OCI-LY7 (cell line): ENCODE results near the gene PCBP3.

ENCODE experiments used
- EZH2phosphoT487 ChIP-seq: fragments of 200-600 bp; sonication (generic); IDR thresholded peaks from 2 replicates; pipeline ENCODE4 v1.6.1; 2018; ENCODE audit warnings: low read depth, borderline replicate concordance, mild to moderate bottlenecking, mixed run types, antibody characterized with exemption, low read length, moderate library complexity, mixed read lengths
- TF ChIP-seq, protein P1 (sequence below): fragments of 200-600 bp; sonication (generic); conservative IDR thresholded peaks from 2 replicates; pipeline ENCODE4 v1.5.1; 2014; ENCODE audit warnings: mild to moderate bottlenecking, antibody characterized with exemption, low read length, moderate library complexity, mixed read lengths

DNA sequence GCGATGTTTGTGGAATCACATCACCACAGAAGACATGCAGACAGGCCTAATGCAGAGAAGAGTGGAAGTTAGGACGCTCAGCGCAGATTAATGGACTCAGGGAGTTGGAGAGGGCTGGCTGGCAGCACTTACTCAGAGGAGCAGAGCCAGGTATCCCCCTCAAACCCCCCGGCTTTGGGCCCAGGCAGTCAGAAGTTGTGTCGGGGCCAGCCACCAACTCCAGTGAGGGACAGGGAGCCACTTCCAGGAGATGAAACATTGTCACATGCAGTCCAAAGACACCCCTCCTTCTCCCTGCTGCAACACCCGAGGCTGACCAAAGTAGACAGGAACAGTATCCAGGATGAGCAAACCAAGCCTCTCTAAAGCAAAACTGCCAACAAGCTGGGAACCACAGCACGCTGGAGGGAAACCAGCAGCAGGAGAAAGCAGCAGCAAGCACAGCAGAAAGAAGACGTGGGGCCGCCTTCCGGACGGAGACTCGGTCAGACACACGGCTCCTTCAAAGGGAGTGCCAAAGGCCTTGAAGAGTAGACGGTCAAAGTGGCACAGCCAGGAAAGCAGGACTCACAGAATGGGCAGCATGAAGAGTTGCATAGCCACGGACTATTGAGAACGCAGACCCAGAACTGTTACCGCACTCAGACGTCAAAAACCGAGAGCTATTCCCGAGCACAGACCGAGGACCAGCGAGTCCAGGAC is 149.3 kb downstream of the PCBP3 start:
- TF ChIP-seq, protein P1, sequence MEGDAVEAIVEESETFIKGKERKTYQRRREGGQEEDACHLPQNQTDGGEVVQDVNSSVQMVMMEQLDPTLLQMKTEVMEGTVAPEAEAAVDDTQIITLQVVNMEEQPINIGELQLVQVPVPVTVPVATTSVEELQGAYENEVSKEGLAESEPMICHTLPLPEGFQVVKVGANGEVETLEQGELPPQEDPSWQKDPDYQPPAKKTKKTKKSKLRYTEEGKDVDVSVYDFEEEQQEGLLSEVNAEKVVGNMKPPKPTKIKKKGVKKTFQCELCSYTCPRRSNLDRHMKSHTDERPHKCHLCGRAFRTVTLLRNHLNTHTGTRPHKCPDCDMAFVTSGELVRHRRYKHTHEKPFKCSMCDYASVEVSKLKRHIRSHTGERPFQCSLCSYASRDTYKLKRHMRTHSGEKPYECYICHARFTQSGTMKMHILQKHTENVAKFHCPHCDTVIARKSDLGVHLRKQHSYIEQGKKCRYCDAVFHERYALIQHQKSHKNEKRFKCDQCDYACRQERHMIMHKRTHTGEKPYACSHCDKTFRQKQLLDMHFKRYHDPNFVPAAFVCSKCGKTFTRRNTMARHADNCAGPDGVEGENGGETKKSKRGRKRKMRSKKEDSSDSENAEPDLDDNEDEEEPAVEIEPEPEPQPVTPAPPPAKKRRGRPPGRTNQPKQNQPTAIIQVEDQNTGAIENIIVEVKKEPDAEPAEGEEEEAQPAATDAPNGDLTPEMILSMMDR, result no peak
- no peak for TF ChIP-seq EZH2phosphoT487
